Transverse colon (tissue), 4 donors: ENCODE data around the gene RARB.

Experiments used
- CTCF ChIP-seq, 5 experiments: fragments of 200-600 bp in 3 of 5; fragments of 450-650 bp in 2 of 5; sonication (generic) in 3 of 5; IDR thresholded peaks; 1 replicate in 2 of 5; 2 replicates in 3 of 5; pipeline ENCODE4 v1.5.1; 2016 to 2017; ENCODE audit warnings: antibody characterized with exemption in 5 of 5, inconsistent platforms in 3 of 5, mild to moderate bottlenecking in 2 of 5, moderate library complexity in 1 of 5
- EP300 ChIP-seq: sonication (generic); formaldehyde crosslinking; IDR thresholded peaks from one replicate; pipeline ENCODE4 v1.6.1; 2017; ENCODE audit warnings: antibody characterized with exemption, low read depth
- POLR2A ChIP-seq: fragments of 450-650 bp; IDR thresholded peaks from one replicate; pipeline ENCODE4 v1.6.1; 2016; ENCODE audit warnings: antibody characterized with exemption, mild to moderate bottlenecking, moderate library complexity
- POLR2AphosphoS5 ChIP-seq, 3 donors: sonication (generic); formaldehyde crosslinking; IDR thresholded peaks; one replicate each; pipeline ENCODE4 v1.6.1; 2016; ENCODE audit warnings: antibody characterized with exemption in 3 of 3

- TF ChIP-seq POLR2A, result no peak
- TF ChIP-seq CTCF (IDR thresholded peaks at IDR 0.05), result no peak
- no peak for TF ChIP-seq EP300
- no peak for TF ChIP-seq POLR2AphosphoS5 (IDR thresholded peaks at IDR 0.05)
These were observed 150.0 kb downstream of the RARB start for GRCh38 chr3:25578059-25578458.
